HG03439 (cell line): Measurements from ENCODE around the gene ITGA3.
A peak's percentile ranks its signal among the peaks of the same experiment; 100 is the strongest.

Source experiments
- ATAC-seq: cut with Tn5 transposase; IDR thresholded peaks from one replicate; pipeline ENCODE4 v1.9.1; 2021; ENCODE audit warnings: mild to moderate bottlenecking, moderate library complexity; ENCODE audit not compliant: unreplicated experiment

Gene ITGA3

GRCh38 chr17:50055426-50056216 is at the start of gene ITGA3:
TSS of gene ITGA3 (plus strand) at chr17:50056110. CDS start at chr17:50056440, 330 bp downstream.
- peak; percentile 34 for ATAC-seq

GRCh38 chr17:50009282-50009681 is 46.6 kb upstream of the ITGA3 start:
- ATAC-seq = no peak

GRCh38 chr17:50013079-50013478 is 42.8 kb upstream of the ITGA3 start:
- no peak for ATAC-seq

- ATAC-seq = no peak
Measured at GRCh38 chr17:50014471-50015088, 41.3 kb upstream of the ITGA3 start.

- ATAC-seq = no peak
Measured at GRCh38 chr17:50015146-50015545, 40.8 kb upstream of the ITGA3 start.

GRCh38 chr17:50018909-50019308 is 37.0 kb upstream of the ITGA3 start:
- ATAC-seq = no peak

- ATAC-seq = no peak
Measured at GRCh38 chr17:50020841-50021599, 34.9 kb upstream of the ITGA3 start.

GRCh38 chr17:50021681-50022370 is 34.1 kb upstream of the ITGA3 start:
- ATAC-seq = no peak

GRCh38 chr17:50022463-50023130 is 33.3 kb upstream of the ITGA3 start:
- ATAC-seq = no peak

- no peak for ATAC-seq
Measured at GRCh38 chr17:50023520-50023919, 32.4 kb upstream of the ITGA3 start.

GRCh38 chr17:50024808-50025207 is 31.1 kb upstream of the ITGA3 start:
- ATAC-seq = no peak

- ATAC-seq = no peak
Measured at GRCh38 chr17:50026046-50026675, 29.7 kb upstream of the ITGA3 start.

GRCh38 chr17:50026837-50027171 is 29.1 kb upstream of the ITGA3 start:
- ATAC-seq = no peak

- no peak for ATAC-seq
Measured at GRCh38 chr17:50027172-50027880, 28.6 kb upstream of the ITGA3 start.

GRCh38 chr17:50027881-50028735 is 27.8 kb upstream of the ITGA3 start:
- ATAC-seq = no peak

- no peak for ATAC-seq
Measured at GRCh38 chr17:50028736-50029120, 27.2 kb upstream of the ITGA3 start.

GRCh38 chr17:50029185-50029584 is 26.7 kb upstream of the ITGA3 start:
- no peak for ATAC-seq

- no peak for ATAC-seq
Measured at GRCh38 chr17:50033316-50033715, 22.6 kb upstream of the ITGA3 start.
